VCaP (cell line): ENCODE data around the gene CCDC24.

ENCODE experiments used
- H3K27ac ChIP-seq: fragments of 450-650 bp; 2 replicates; pipeline ENCODE4 v1.5.1; 2017
- TF ChIP-seq, protein P1 (sequence below): fragments of 450-650 bp; conservative IDR thresholded peaks from 2 replicates; pipeline ENCODE4 v1.5.1; 2017; ENCODE audit warnings: mild to moderate bottlenecking, moderate library complexity

Gene CCDC24

DNA sequence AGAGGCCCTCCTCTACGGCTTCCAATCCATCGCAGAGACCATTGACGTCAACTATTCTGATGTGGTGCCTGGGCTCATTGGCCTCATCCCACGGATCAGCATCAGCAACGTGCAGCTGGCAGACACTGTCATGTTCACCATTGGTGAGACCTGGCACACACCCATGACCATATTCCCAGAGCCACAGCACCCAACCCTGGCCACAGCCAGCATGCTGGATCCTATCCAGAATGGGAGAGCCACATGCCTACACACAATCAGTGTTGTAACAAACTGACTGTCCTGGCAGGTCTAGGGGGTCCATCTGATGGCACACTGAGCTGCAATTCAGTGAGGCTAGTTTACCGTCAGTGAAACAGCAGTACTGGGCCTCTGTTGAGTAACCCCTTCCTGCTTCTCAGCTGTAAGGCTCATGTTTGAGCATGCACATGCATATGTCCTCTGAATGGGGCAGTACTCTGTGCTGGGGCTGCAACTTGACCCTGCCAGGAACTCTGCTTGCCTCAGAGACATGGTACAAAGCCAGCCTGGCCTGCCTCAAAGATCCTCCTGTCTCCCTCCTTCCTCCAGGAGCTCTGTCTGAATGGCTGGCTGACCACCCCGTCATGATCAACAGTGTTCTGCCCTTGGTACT is 33.9 kb upstream of the CCDC24 start:
- H3K27ac ChIP-seq = no peak overlapping the region
- TF ChIP-seq, protein P1, sequence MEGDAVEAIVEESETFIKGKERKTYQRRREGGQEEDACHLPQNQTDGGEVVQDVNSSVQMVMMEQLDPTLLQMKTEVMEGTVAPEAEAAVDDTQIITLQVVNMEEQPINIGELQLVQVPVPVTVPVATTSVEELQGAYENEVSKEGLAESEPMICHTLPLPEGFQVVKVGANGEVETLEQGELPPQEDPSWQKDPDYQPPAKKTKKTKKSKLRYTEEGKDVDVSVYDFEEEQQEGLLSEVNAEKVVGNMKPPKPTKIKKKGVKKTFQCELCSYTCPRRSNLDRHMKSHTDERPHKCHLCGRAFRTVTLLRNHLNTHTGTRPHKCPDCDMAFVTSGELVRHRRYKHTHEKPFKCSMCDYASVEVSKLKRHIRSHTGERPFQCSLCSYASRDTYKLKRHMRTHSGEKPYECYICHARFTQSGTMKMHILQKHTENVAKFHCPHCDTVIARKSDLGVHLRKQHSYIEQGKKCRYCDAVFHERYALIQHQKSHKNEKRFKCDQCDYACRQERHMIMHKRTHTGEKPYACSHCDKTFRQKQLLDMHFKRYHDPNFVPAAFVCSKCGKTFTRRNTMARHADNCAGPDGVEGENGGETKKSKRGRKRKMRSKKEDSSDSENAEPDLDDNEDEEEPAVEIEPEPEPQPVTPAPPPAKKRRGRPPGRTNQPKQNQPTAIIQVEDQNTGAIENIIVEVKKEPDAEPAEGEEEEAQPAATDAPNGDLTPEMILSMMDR = no peak

DNA sequence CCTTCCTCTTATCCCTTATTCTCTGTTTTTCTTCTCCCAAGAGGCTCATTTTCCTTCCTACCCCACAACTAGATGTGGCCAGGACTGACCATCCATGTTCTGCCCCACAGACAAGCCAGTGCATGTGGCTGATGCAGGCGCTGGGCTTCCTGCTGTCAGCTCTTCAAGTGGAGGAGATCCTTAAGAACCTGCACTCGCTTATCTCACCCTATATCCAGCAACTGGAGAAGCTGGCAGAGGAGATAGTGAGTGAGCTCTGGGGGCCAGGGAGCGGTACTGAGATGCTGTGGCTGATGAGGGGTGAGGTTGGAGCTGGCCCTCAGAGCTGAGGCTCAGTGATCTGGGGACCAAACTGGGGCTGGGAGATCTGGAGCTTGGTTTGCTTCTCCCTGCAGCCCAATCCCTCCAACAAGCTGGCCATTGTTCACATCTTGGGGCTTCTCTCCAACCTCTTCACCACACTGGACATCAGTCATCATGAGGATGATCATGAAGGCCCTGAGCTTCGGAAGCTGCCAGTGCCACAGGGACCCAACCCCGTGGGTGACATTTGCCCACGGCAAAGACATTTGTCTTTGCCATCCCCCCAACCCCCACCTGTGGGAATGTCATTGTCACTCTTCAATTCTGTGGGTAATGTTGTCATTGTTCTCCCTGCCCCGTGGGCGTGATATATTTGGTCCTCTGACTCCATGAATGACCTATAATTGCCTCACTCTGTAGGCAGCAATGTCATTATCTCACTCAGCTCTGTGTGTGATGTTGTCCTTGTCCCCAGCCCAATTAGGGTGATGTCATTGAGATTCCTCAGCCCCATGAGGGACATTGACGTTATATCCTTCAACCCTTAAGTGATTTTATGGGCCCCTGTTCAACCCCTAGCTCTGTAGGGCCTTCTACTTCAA is 32.8 kb upstream of the CCDC24 start:
- no peak overlapping the region for H3K27ac ChIP-seq
- TF ChIP-seq, protein P1 = no peak

DNA sequence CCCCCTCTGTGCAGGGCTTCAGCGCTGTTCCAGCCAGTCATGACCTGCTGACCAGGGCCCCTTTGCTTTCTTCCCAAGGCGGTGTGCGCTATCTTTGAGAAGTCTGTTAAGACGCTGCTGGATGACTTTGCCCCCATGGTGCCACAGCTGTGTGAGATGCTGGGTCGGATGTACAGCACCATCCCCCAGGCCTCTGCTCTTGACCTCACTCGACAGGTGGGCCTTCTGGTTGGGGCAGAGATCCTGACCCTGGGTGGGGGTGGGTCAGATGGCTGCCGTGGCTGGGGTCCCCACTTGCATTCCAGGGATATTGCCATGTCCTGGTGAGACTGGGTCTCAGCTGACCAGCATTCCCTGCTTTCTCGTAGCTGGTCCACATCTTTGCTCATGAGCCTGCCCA is 30.6 kb upstream of the CCDC24 start:
- no peak overlapping the region for H3K27ac ChIP-seq
- TF ChIP-seq, protein P1 = no peak

DNA sequence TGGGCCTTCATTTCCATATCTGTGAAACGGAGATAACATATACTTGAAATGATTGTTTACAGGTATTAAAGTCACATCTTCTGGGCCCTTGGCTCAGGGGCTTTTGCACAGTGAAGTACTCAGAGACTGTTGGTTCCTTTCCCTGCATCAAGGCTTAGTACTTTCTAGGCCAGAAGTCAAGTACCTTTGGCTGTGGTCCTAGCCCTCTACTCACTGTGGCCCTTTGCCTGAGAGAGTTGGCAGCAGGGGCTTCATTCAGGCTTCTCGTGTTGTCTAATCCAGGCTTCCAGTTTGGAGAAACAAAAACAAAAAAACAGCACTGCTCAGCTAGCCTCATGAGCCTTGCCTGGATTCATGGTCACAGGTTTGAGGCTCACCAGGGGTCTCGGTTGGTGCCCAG is 29.7 kb upstream of the CCDC24 start:
- TF ChIP-seq, protein P1 = no peak
- no peak overlapping the region for H3K27ac ChIP-seq

DNA sequence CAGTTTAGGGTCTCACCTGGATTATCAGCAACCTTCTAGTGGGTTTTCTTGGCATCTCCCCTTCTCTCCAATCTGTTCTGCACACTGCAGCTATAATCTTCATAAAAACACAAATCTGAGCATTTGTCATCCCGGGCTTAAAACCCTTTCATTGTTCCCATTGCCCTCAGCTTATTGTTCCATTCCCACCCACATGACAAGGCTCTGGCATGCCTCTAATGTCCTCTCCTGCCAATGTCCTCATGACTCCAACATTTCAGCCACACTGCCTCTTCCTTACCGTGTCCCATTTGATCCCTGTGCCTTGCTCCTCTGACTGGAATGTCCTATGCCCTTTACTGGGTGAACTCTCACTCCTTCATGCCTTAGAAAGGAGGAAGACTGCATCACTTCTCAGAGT is 29.1 kb upstream of the CCDC24 start:
- TF ChIP-seq, protein P1 = no peak
- no peak overlapping the region for H3K27ac ChIP-seq

DNA sequence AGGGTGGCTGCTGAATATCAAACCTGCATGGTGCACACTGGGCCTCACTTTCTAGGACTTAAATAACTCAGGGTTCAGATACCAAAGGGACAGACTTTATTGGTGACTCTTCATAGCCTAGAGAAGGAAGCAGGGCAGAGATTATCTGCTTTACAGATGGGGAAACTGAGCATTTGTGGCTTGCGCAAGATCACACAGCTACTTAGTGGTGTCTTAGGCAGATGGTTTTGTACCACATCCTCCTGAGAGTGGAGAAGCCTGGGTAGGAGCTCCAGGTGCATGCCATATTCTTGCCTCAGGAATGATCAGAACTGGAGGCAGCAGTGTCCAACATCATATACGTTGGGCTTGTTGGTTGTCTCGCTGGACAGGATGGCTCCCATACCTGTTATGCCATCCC is 28.4 kb upstream of the CCDC24 start:
- TF ChIP-seq, protein P1 = no peak
- H3K27ac ChIP-seq = no peak overlapping the region

DNA sequence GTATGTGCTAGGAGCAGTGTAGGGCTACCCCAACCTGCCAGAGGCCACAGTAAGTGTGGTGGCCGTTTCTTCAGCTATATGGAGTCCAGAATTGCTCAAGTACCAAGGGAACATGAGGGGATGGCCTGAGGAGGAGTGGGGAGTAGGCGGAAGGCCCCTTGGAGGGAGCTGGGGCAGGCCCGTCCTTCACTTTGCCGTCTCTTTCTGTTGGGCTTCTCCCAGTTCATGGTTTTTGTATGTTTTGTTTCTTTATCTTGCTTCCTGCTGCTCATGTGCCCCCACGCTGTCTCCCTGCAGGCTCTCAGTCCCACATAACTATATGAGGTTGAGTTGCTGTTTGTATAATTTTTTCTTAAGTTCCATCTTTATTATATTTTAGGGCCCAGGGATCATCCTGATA is 27.5 kb upstream of the CCDC24 start:
- TF ChIP-seq, protein P1 = no peak
- H3K27ac ChIP-seq = no peak overlapping the region
